Left kidney (tissue), 2 donors: ENCODE measurements around the gene PKP1. TPM values are rescaled to one million over a fixed set of nuclear protein-coding genes. Genes with fewer than 3 reads are reported as not detected.

Source experiments
- DNase-seq: peaks from one replicate; pipeline ENCODE4 v3.0.0-alpha.2; 2013
- polyA plus RNA-seq: library from polyadenylated mRNA; unstranded; fragments of 120-200 nt; gene quantifications from one replicate; pipeline ENCODE4 v1.2.1, GENCODE V29; 2013; ENCODE audit not compliant: insufficient read length

Gene PKP1
- polyA plus RNA-seq, 1 donor: 0.10 TPM

- DNase-seq: no peak
Measured at GRCh38 chr1:201329801-201330200, 46.5 kb downstream of the PKP1 start.

GRCh38 chr1:201330541-201330940 is 47.2 kb downstream of the PKP1 start:
- no peak for DNase-seq

DNA sequence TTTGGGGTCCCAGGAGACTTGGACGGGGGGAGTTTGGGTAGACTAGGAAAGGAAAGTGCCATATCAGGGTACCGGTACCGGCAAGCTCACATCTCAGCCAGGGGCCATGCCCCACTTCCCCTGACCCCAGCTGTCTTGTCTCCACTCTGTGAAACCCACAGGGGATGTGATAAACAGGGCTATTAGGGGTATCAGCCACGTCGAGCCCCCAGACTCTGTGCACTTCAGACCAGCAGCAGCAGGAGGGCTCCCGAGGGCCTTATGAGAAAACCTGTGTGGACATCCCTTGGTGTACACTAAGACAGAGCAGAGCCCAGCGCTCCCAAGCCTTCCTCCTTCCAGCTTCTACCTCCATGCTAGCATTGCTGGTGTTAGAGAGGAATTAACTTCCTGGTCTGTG is 47.9 kb downstream of the PKP1 start:
- DNase-seq: no peak

DNA sequence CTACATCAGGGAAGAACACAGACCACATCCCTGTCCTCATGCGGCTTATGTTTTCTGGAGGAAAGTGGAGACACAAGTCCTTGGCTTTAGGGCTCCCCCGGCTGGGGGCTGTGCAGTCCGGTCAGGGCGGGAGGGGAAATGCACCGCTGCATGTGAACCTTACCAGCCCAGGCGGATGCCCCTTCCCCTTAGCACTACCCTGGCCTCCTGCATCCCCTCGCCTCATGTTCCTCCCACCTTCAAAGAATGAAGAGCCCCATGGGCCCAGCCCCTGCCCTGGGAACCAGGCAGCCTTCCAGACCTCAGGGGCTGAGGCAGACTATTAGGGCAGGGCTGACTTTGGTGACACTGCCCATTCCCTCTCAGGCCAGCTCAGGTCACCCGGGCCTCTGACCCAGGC is 48.7 kb downstream of the PKP1 start:
- DNase-seq: no peak

- DNase-seq: no peak
Measured at GRCh38 chr1:201332616-201333335, 49.5 kb downstream of the PKP1 start.

- no peak for DNase-seq
Measured at GRCh38 chr1:201334325-201335173, 51.2 kb downstream of the PKP1 start.

DNA sequence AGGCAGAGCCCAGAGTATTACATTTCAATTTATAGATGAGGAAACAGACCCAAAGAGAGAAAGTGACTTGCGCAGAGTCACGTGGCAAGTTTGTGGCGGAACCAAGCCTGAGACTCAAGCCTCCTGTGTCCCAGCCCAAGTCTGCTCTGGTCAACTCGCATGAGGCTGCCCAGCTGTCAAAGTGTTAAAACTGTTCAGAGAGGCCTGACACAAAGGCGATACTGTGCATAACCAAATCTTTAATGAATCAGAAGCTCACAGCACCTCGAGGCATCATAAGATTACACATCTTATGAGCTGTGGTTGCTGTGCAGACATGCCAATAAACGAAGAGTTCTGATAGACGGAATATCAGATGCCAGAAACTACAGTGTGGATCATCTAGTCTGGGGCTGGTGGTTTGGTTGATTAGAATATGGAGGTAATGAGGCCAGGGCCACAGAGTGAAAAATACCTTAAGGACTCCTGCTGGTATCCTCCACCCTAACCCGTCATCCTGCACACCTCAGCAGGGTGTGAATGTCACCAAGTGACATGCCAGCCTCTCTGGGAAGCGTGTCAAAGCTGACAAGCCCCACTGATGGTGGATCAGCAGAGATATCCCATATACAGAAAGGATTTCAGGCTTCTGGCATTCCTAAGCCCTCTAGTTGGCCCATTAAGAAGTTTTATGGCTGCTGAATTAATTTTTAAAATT is 52.0 kb downstream of the PKP1 start:
- DNase-seq: no peak

- DNase-seq: no peak
Measured at GRCh38 chr1:201335901-201336300, 52.6 kb downstream of the PKP1 start.

DNA sequence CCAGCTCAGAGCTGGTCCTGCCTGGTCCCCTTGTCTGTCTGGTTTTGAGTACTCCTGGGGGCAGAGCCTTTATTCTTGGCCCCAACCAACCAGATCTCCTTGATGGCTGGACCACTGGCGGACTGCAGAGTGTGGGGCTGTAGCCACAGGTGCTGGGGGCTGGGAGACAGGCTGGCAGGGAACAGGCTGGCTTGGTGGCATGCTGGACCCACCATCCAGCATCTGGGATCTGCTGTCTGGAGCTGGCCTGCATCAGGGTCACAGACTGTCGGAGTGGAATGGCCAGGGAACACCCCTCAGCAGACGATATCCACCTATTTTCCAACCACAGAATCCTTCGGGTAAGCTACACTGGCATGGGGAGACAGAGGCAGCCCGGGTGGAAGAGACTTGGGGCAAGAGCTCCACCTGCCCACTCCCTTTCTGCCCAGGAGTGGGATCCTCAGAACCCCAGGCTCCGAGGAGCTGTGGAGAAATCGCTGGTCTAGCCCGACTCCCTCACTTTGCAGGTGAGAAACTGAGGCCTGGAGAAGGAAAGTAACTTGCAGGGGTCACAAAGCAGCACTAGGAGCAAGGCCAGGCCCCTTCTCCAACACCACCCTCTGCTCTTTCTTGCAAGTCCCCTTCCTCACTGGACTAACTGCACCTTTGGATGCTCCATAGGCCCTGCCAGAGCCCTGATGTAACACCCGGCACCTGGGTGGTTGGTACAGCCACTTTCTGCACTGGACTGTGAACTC is 53.6 kb downstream of the PKP1 start:
- no peak for DNase-seq

- DNase-seq: no peak
Measured at GRCh38 chr1:201341377-201341776, 58.1 kb downstream of the PKP1 start.

- DNase-seq: peak; percentile 12
Measured at GRCh38 chr1:201344206-201345080, 61.1 kb downstream of the PKP1 start.

- no peak for DNase-seq
Measured at GRCh38 chr1:201345081-201345355, 61.7 kb downstream of the PKP1 start.

- peak; percentile 55 for DNase-seq
Measured at GRCh38 chr1:201346337-201346939, 63.1 kb downstream of the PKP1 start.

DNA sequence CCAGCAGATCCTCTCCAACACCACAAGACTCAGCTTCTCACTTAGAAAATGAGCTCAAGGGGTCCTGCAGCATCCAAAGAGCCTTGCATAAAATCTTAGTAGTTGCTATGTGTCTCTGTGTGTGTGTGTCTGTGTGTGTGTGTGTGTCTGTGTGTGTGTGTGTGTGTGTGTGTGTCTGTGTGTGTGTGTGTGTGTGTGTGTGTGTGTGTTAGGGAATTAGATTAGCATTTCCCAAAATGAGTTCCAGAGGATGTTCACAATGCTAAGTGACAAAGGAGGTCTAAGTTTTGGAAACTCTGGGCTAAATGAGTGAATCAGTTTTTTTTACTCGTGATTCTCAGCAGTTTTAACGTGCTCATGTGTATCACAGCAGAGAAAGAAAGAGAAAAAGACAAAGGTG is 63.7 kb downstream of the PKP1 start:
- no peak for DNase-seq

GRCh38 chr1:201347498-201348210 is 64.3 kb downstream of the PKP1 start:
- DNase-seq: no peak

DNA sequence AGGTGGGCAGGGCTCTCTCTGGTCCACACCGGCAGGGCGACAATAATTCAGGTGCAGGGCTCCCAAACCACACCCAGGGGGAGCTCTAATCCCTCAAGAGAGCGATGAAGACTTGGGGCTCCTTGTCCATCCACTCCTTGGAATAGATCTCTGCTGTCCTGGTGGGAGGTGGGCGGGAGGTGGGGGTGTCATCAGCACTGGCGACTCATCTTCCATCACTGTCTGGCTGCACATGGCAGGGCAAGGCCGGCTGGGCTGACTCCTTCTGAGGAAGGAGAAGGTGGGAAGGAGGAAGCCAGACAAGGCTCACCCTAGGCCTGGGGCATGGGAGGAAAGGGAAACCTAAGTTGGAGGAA is 64.9 kb downstream of the PKP1 start:
- DNase-seq: peak; percentile 60

- DNase-seq: no peak
Measured at GRCh38 chr1:201349092-201349491, 65.8 kb downstream of the PKP1 start.

DNA sequence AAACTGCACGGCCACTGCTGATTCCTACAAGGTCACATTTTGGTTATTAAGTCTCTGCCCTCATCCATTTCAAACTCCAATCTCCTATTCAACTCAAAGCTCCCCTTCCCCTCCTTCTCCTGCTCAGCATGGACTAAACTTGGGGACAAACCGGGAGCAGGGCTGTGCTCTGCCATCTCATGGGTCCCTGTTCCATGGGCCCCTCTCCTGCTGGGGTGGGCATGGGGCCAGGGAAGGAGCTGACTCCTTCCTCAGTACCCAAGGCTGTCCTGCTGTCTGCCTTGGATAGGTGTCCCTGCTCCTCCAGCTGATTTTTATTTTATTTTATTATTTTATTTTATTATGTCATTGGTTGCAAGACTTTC is 67.0 kb downstream of the PKP1 start:
- DNase-seq: no peak

- no peak for DNase-seq
Measured at GRCh38 chr1:201350884-201351283, 67.6 kb downstream of the PKP1 start.

- no peak for DNase-seq
Measured at GRCh38 chr1:201351617-201352016, 68.3 kb downstream of the PKP1 start.
